K562 (cell line): ENCODE measurements around the gene PUDP. TPM values are rescaled to one million over a fixed set of nuclear protein-coding genes. Genes with fewer than 3 reads are reported as not detected.

Source experiments
- AFF1 ChIP-seq, 2 experiments: fragments of 450-650 bp; IDR thresholded peaks; 2 replicates each; pipeline ENCODE4 v1.6.1; 2018; ENCODE audit warnings: mild to moderate bottlenecking in 2 of 2, low read depth in 1 of 2; ENCODE audit not compliant: partially characterized antibody in 2 of 2
- CHD2 ChIP-seq: IDR thresholded peaks from 2 replicates; pipeline ENCODE4 v1.6.1; 2011; ENCODE audit warnings: low read depth, low read length
- FOXA3 ChIP-seq, 2 experiments: fragments of 450-650 bp in 1 of 2; sonication (generic) in 1 of 2; formaldehyde crosslinking; IDR thresholded peaks in 1 of 2; conservative IDR thresholded peaks in 1 of 2; 2 replicates each; pipeline versions ENCODE4 v1.4.0 to v1.8.0; 2020 to 2022; ENCODE audit warnings: mild to moderate bottlenecking in 2 of 2, missing genetic modification reagents in 1 of 2
- HMG20B ChIP-seq: fragments of 250-450 bp; sonication (Bioruptor Pico); IDR thresholded peaks from 2 replicates; pipeline ENCODE4 v1.5.0; 2021; ENCODE audit warnings: mild to moderate bottlenecking
- ILK ChIP-seq: fragments of 450-650 bp; IDR thresholded peaks from 2 replicates; pipeline ENCODE4 v1.6.1; 2016; ENCODE audit warnings: missing genetic modification characterization, low read depth, mild to moderate bottlenecking, missing compliant biosample characterization, moderate library complexity, borderline replicate concordance
- IRF1 ChIP-seq: sonication (generic); formaldehyde crosslinking; IDR thresholded peaks from 2 replicates; pipeline ENCODE4 v1.8.0; 2022; ENCODE audit warnings: missing genetic modification reagents, mild to moderate bottlenecking, borderline replicate concordance
- TRIM24 ChIP-seq, 2 experiments: fragments of 450-650 bp; IDR thresholded peaks; 2 replicates each; pipeline ENCODE4 v1.6.1; 2016
- ZNF512 ChIP-seq: IDR thresholded peaks from 2 replicates; pipeline ENCODE4 v1.6.1; 2016; ENCODE audit warnings: missing genetic modification characterization, missing compliant biosample characterization
- polyA plus RNA-seq, 8 experiments: library from polyadenylated mRNA; depleted of rRNA in 4 of 8; stranded (reverse) in 5 of 8; unstranded in 3 of 8; fragments of >200 nt; fragmentation: Nextera tagmentation in 2 of 8; fragmentation: Illumina TruSeq in 1 of 8; extraction: Ambion mirVana in 2 of 8; extraction: Trizol in 1 of 8; gene quantifications; 2 replicates each; pipeline versions ENCODE4 v1.2.1 to v1.2.3, GENCODE V29; 2011 to 2014; ENCODE audit warnings: inconsistent platforms in 1 of 8, missing spikeins in 1 of 8
- total RNA-seq, 7 experiments: library from RNA; depleted of rRNA in 6 of 7; stranded (reverse); fragments of >200 nt in 6 of 7; fragmentation: Illumina TruSeq in 2 of 7; extraction: Trizol in 2 of 7; gene quantifications; 2 replicates each; pipeline versions ENCODE4 v1.2.1 to v1.2.3, GENCODE V29; 2011 to 2021; ENCODE audit warnings: low replicate concordance in 1 of 7

Gene PUDP
- total and polyA plus RNA-seq, 9 of the 15 experiments (the other 6 are each of a cell fraction or from before 2014, with no cell fraction given) = 13.6 to 63.0 (median 29.2) TPM

GRCh38 chrX:7074908-7075204 is 73.1 kb downstream of the PUDP start (continued):
- TF ChIP-seq AFF1 (IDR thresholded peaks at IDR 0.05; ENCODE audit: low read depth in 1 of 2, partially characterized antibody in 2 of 2) (no peak), TRIM24 (IDR thresholded peaks at IDR 0.05) (no peak), ZNF512 (tag) (no peak), FOXA3 (CRISPR knock-in tag; conservative IDR thresholded peaks at IDR 0.05 in 1 of 2, IDR thresholded peaks at IDR 0.05 in 1 of 2) (no peak), HMG20B (CRISPR knock-in tag) (no peak), CHD2 (no peak), IRF1 (CRISPR knock-in tag) (no peak), ILK (tag) (no peak)
